H1 (cell line): ENCODE results near the gene TMEM72. TPM values are rescaled to one million over a fixed set of nuclear protein-coding genes. Genes with fewer than 3 reads are reported as not detected.

Experiments
- CTCF ChIA-PET: fragments of 300-600 bp; sonication (Branson Sonifier 250); formaldehyde crosslinking; loops from one replicate; lab custom pipeline; 2021; ENCODE audit not compliant: partially characterized antibody; lab: Charles Lee
- POLR2A ChIA-PET: fragments of 300-600 bp; sonication (Branson Sonifier 250); formaldehyde crosslinking; loops from one replicate; lab custom pipeline; 2021; ENCODE audit warnings: inconsistent platforms; ENCODE audit not compliant: partially characterized antibody; lab: Charles Lee
- DNase-seq, 2 experiments: peaks; one replicate each; pipeline versions ENCODE4 v3.0.0 to v3.0.0-alpha.2; 2010 to 2022; ENCODE audit warnings: low spot score in 2 of 2, low read depth in 1 of 2, mixed read lengths in 1 of 2
- FAIRE-seq: peaks from 2 replicates; lab custom pipeline; 2011; peaks lifted over from hg19 to GRCh38; lab: Jason Lieb, UNC
- H2AFZ ChIP-seq: 2 replicates; pipeline ENCODE4 v1.8.1; 2012; ENCODE audit warnings: low read length, inconsistent platforms
- H2AK5ac ChIP-seq: 2 replicates; pipeline ENCODE4 v1.6.1; 2013; ENCODE audit warnings: low read depth, low read length
- H2BK120ac ChIP-seq: replicated peaks from 2 replicates; pipeline ENCODE3; 2013; ENCODE audit warnings: low read depth, low read length, inconsistent platforms
- H2BK12ac ChIP-seq: 2 replicates; pipeline ENCODE4 v1.6.1; 2013; ENCODE audit warnings: low read depth, low read length
- H2BK15ac ChIP-seq: 2 replicates; pipeline ENCODE4 v1.6.1; 2013; ENCODE audit warnings: low read length
- H2BK20ac ChIP-seq: 2 replicates; pipeline ENCODE4 v1.6.1; 2013; ENCODE audit warnings: low read length
- H2BK5ac ChIP-seq: 2 replicates; pipeline ENCODE4 v1.6.1; 2013; ENCODE audit warnings: low read depth, low read length
- H3K14ac ChIP-seq: 2 replicates; pipeline ENCODE4 v1.6.1; 2013; ENCODE audit warnings: inconsistent platforms; ENCODE audit not compliant: insufficient read length
- H3K18ac ChIP-seq: 2 replicates; pipeline ENCODE4 v1.6.1; 2013; ENCODE audit warnings: low read length; ENCODE audit errors: extremely low read depth
- H3K23ac ChIP-seq: 2 replicates; pipeline ENCODE4 v1.6.1; 2013; ENCODE audit warnings: inconsistent platforms; ENCODE audit not compliant: insufficient read length
- H3K23me2 ChIP-seq: 2 replicates; pipeline ENCODE4 v1.6.1; 2013; ENCODE audit warnings: low read depth, low read length
- H3K27ac ChIP-seq: 2 replicates; pipeline ENCODE4 v1.6.1; 2011; ENCODE audit warnings: low read depth, low read length, inconsistent platforms
- H3K27me3 ChIP-seq, 4 experiments: replicated peaks in 1 of 4; 1 replicate in 1 of 4; 2 replicates in 3 of 4; pipeline versions ENCODE4 v1.6.1 to v1.8.1; 2011 to 2013; ENCODE audit warnings: low read length in 3 of 4, mild to moderate bottlenecking in 3 of 4, inconsistent platforms in 2 of 4, mixed read lengths in 2 of 4, moderate library complexity in 1 of 4; ENCODE audit not compliant: control insufficient read depth in 3 of 4, insufficient read depth in 3 of 4; ENCODE audit errors: extremely low read depth in 1 of 4
- H3K36me3 ChIP-seq, 4 experiments: 2 replicates each; pipeline versions ENCODE4 v1.6.1 to v1.8.1; 2011 to 2013; ENCODE audit warnings: mild to moderate bottlenecking in 4 of 4, low read length in 3 of 4, moderate library complexity in 2 of 4, control low read depth in 1 of 4, inconsistent platforms in 1 of 4; ENCODE audit not compliant: insufficient read depth in 4 of 4, control insufficient read depth in 2 of 4
- H3K4ac ChIP-seq: replicated peaks from 2 replicates; pipeline ENCODE3; 2013; ENCODE audit warnings: low read length, low read depth, mixed read lengths, inconsistent platforms; ENCODE audit not compliant: insufficient read length
- H3K4me1 ChIP-seq, 4 experiments: replicated peaks in 1 of 4; 1 replicate in 1 of 4; 2 replicates in 3 of 4; pipeline versions ENCODE4 v1.6.1 to v1.8.1; 2011 to 2013; ENCODE audit warnings: low read length in 3 of 4, inconsistent platforms in 2 of 4, mixed read lengths in 1 of 4; ENCODE audit not compliant: insufficient read depth in 4 of 4, control insufficient read depth in 3 of 4
- H3K4me2 ChIP-seq, 2 experiments: 2 replicates each; pipeline versions ENCODE4 v1.6.1 to v1.8.1; 2011 to 2013; ENCODE audit warnings: low read depth in 2 of 2, low read length in 2 of 2, control low read depth in 1 of 2, inconsistent platforms in 1 of 2, mild to moderate bottlenecking in 1 of 2; ENCODE audit not compliant: insufficient read depth in 1 of 2
- H3K4me3 ChIP-seq, 4 experiments: fragments of 200-600, 300-600 bp in 1 of 4; sonication (generic), shearing (Covaris generic), sonication (Bioruptor Twin) in 1 of 4; 2 replicates each; pipeline versions ENCODE4 v1.5.1 to v1.8.1; 2011 to 2016; ENCODE audit warnings: low read length in 4 of 4, low read depth in 3 of 4, control low read depth in 2 of 4, inconsistent platforms in 2 of 4, mild to moderate bottlenecking in 2 of 4, mixed read lengths in 1 of 4, moderate library complexity in 1 of 4; ENCODE audit not compliant: insufficient read depth in 2 of 4; ENCODE audit errors: extremely low read depth in 1 of 4
- H3K56ac ChIP-seq: replicated peaks from 2 replicates; pipeline ENCODE3; 2013; ENCODE audit warnings: low read depth, mild to moderate bottlenecking, mixed read lengths, low read length, inconsistent platforms; ENCODE audit not compliant: insufficient read length
- H3K79me1 ChIP-seq: 2 replicates; pipeline ENCODE4 v1.6.1; 2013; ENCODE audit warnings: low read depth, low read length, control low read depth
- H3K79me2 ChIP-seq, 2 experiments: 2 replicates each; pipeline versions ENCODE4 v1.6.1 to v1.8.1; 2012 to 2013; ENCODE audit warnings: low read length in 2 of 2, mild to moderate bottlenecking in 2 of 2, inconsistent platforms in 1 of 2; ENCODE audit not compliant: insufficient read depth in 2 of 2, control insufficient read depth in 1 of 2
- H3K9ac ChIP-seq, 4 experiments: replicated peaks in 1 of 4; 1 replicate in 1 of 4; 2 replicates in 3 of 4; pipeline versions ENCODE4 v1.6.1 to v1.8.1; 2011 to 2013; ENCODE audit warnings: low read depth in 3 of 4, low read length in 3 of 4, control low read depth in 2 of 4, mild to moderate bottlenecking in 2 of 4, moderate library complexity in 2 of 4, inconsistent platforms in 1 of 4; ENCODE audit errors: extremely low read depth in 1 of 4
- H3K9me3 ChIP-seq, 2 experiments: 2 replicates each; pipeline versions ENCODE4 v1.6.1 to v1.8.1; 2012 to 2013; ENCODE audit warnings: mild to moderate bottlenecking in 2 of 2, moderate library complexity in 2 of 2, control low read depth in 1 of 2, inconsistent platforms in 1 of 2, low read depth in 1 of 2, low read length in 1 of 2, mixed read lengths in 1 of 2; ENCODE audit not compliant: insufficient read depth in 2 of 2
- H4K20me1 ChIP-seq, 2 experiments: replicated peaks in 1 of 2; 2 replicates each; pipeline versions ENCODE3 to v1.8.1; 2011 to 2013; ENCODE audit warnings: inconsistent platforms in 2 of 2, low read length in 2 of 2, mild to moderate bottlenecking in 1 of 2; ENCODE audit not compliant: insufficient read depth in 2 of 2, control insufficient read depth in 1 of 2
- H4K5ac ChIP-seq: 2 replicates; pipeline ENCODE4 v1.6.1; 2013; ENCODE audit warnings: low read length, low read depth, mixed read lengths, inconsistent platforms; ENCODE audit not compliant: insufficient read length
- H4K8ac ChIP-seq: 2 replicates; pipeline ENCODE4 v1.8.0; 2013; ENCODE audit warnings: mild to moderate bottlenecking, moderate library complexity, low read length, inconsistent platforms; ENCODE audit not compliant: insufficient read depth; ENCODE audit errors: extremely low read depth
- H4K91ac ChIP-seq: replicated peaks from 2 replicates; pipeline ENCODE3; 2013; ENCODE audit warnings: low read length, mixed read lengths, inconsistent platforms; ENCODE audit not compliant: insufficient read length
- HDAC6 ChIP-seq: IDR thresholded peaks from one replicate; pipeline ENCODE4 v1.7.1; 2012; ENCODE audit warnings: low read depth, mild to moderate bottlenecking, inconsistent platforms, low read length, moderate library complexity
- KDM4A ChIP-seq: IDR thresholded peaks from one replicate; pipeline ENCODE4 v1.7.1; 2012; ENCODE audit warnings: low read depth, mild to moderate bottlenecking, moderate library complexity, low read length, inconsistent platforms; ENCODE audit not compliant: severe bottlenecking
- WGBS, 2 experiments: shearing (Covaris generic) in 1 of 2; methylation state at CpG; one replicate each; pipeline versions ENCODE4 v1.1.6 to v1.1.7; 2013 to 2015; ENCODE audit warnings: low lambda C conversion rate in 2 of 2, mixed read lengths in 2 of 2, inconsistent platforms in 1 of 2, low coverage in 1 of 2, missing lambda C conversion rate in 1 of 2; ENCODE audit not compliant: insufficient replicate concordance in 2 of 2, insufficient coverage in 1 of 2, insufficient read length in 1 of 2; ENCODE audit errors: extremely low coverage in 1 of 2, missing lambda C conversion rate in 1 of 2; 5-methylcytosine and 5-hydroxymethylcytosine counted together
- polyA plus RNA-seq, 7 experiments: library from polyadenylated mRNA; depleted of rRNA in 3 of 7; stranded (reverse) in 5 of 7; unstranded in 2 of 7; fragments of >200 nt in 5 of 7; fragments of 200-250 nt in 2 of 7; gene quantifications; 1 replicate in 5 of 7; 2 replicates in 1 of 7; 4 replicates in 1 of 7; pipeline versions ENCODE4 v1.2.1 to v1.2.3, GENCODE V29; 2011 to 2013; ENCODE audit warnings: missing spikeins in 2 of 7, mixed read lengths in 2 of 7
- total RNA-seq: library from RNA; stranded (reverse); fragmentation: NEBNext Ultra II Directional; extraction: Animal tissue kit (Norgen Biotek cat#: 25700); gene quantifications from 2 replicates; pipeline ENCODE4 v1.2.1, GENCODE V29; 2021

TMEM72 gene
- total and polyA plus RNA-seq, 2 of the 8 experiments (the other 6 are each of a cell fraction or from before 2014, with no cell fraction given), result not detected

DNA sequence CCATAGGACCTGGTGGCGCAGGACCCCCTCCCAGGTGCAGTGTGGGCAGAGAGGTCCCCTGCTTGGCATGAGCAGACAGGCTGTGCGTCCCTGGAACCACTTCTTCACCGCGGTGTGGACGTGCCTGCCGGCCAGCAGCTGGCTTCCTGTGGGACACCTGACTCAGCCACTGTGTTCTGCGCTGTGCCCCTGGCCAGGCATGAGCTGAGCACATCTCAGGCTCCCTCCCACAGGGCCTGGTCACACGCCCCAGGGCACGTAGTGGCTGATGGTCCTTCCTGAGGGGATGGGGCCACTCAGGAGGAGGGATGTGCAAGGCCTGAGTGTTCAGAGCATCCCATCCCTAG is 71.0 kb downstream of the TMEM72 start:
- Histone ChIP-seq H4K5ac (no peak overlapping the region), H3K4me3 (no peak overlapping the region), H3K9ac (no peak overlapping the region), H3K79me1 (no peaks in the 10 kb centered on the region), H3K9me3 (no peaks in the 10 kb centered on the region), H2BK15ac (0 out of 2 replicates have a peak overlapping the region, but pooled peaks have one; percentile 92), H3K4ac (no peak overlapping the region), H3K18ac (no peak overlapping the region), H2AK5ac (no peak overlapping the region), H3K36me3 (peaks cover 0 to 4% (median 0%) of the 10 kb centered on the region in 4 experiments; a peak in 1 of 8 replicates), H3K27ac (no peak overlapping the region), H3K23ac (no peak overlapping the region), H3K79me2 (no peaks in the 10 kb centered on the region), H2BK12ac (no peak overlapping the region), H3K56ac (no peak overlapping the region), H4K8ac (no peak overlapping the region), H2AFZ (no peak overlapping the region), H2BK120ac (no peak overlapping the region), H4K20me1 (no peaks in the 10 kb centered on the region), H2BK20ac (0 out of 2 replicates have a peak overlapping the region, but pooled peaks have one; percentile 80), H3K4me2 (no peak overlapping the region), H4K91ac (peak overlapping the region; percentile 51), H3K4me1 (peaks cover 18 to 32% (median 23%) of the 10 kb centered on the region in 4 experiments), H2BK5ac (0 out of 2 replicates have a peak overlapping the region, but pooled peaks have one; percentile 24), H3K23me2 (no peaks in the 10 kb centered on the region), H3K14ac (no peak overlapping the region), H3K27me3 (no peaks in the 10 kb centered on the region)
- ChIA-PET POLR2A (interaction anchor here (1.0 to 1.1 kb wide), 2 partner anchors 9 to 49 kb away, joined by 3 to 4 read pairs; no protein-coding TSS in a partner anchor), CTCF (interaction anchor here (1.6 to 12.1 kb wide), 3 partner anchors 8 to 74 kb away, joined by 3 to 117 read pairs (median 43); no protein-coding TSS in a partner anchor)
- no peak for DNase-seq
- FAIRE-seq, result no peak
- WGBS, 2 experiments, result 96% methylated on average over 8 of the region's 9 CpGs; no CpG with 5 or more reads in 1 of the 2 experiments
- TF ChIP-seq KDM4A (no peak), HDAC6 (no peak)
